Measurements from ENCODE around the gene DNAJC17.

- no peak for TF ChIP-seq EZH2phosphoT487 (conservative IDR thresholded peaks at IDR 0.05; ENCODE audit: low read length)
- TF ChIP-seq, protein P1, sequence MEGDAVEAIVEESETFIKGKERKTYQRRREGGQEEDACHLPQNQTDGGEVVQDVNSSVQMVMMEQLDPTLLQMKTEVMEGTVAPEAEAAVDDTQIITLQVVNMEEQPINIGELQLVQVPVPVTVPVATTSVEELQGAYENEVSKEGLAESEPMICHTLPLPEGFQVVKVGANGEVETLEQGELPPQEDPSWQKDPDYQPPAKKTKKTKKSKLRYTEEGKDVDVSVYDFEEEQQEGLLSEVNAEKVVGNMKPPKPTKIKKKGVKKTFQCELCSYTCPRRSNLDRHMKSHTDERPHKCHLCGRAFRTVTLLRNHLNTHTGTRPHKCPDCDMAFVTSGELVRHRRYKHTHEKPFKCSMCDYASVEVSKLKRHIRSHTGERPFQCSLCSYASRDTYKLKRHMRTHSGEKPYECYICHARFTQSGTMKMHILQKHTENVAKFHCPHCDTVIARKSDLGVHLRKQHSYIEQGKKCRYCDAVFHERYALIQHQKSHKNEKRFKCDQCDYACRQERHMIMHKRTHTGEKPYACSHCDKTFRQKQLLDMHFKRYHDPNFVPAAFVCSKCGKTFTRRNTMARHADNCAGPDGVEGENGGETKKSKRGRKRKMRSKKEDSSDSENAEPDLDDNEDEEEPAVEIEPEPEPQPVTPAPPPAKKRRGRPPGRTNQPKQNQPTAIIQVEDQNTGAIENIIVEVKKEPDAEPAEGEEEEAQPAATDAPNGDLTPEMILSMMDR (IDR thresholded peaks at IDR 0.05; ENCODE audit: insufficient read depth, low read length, poor library complexity, severe bottlenecking) = no peak
Measured at GRCh38 chr15:40750885-40751284, 56.4 kb downstream of the DNAJC17 start.
